Esophagus squamous epithelium (tissue), 4 donors: ENCODE results near the gene EPG5.

Experiments
- POLR2A ChIP-seq, 4 donors: fragments of 450-650 bp; IDR thresholded peaks; one replicate each; pipeline ENCODE4 v1.6.1; 2017; ENCODE audit warnings: antibody characterized with exemption in 4 of 4, mild to moderate bottlenecking in 4 of 4, moderate library complexity in 3 of 4
- TF ChIP-seq, protein P1 (sequence below), 6 experiments: fragments of 450-650 bp in 4 of 6; fragments of 200-600 bp in 2 of 6; sonication (generic) in 2 of 6; IDR thresholded peaks; one replicate each; pipeline ENCODE4 v1.5.1; 2016 to 2019; ENCODE audit warnings: antibody characterized with exemption in 6 of 6, mild to moderate bottlenecking in 4 of 6, moderate library complexity in 4 of 6

- TF ChIP-seq, protein P1, sequence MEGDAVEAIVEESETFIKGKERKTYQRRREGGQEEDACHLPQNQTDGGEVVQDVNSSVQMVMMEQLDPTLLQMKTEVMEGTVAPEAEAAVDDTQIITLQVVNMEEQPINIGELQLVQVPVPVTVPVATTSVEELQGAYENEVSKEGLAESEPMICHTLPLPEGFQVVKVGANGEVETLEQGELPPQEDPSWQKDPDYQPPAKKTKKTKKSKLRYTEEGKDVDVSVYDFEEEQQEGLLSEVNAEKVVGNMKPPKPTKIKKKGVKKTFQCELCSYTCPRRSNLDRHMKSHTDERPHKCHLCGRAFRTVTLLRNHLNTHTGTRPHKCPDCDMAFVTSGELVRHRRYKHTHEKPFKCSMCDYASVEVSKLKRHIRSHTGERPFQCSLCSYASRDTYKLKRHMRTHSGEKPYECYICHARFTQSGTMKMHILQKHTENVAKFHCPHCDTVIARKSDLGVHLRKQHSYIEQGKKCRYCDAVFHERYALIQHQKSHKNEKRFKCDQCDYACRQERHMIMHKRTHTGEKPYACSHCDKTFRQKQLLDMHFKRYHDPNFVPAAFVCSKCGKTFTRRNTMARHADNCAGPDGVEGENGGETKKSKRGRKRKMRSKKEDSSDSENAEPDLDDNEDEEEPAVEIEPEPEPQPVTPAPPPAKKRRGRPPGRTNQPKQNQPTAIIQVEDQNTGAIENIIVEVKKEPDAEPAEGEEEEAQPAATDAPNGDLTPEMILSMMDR (IDR thresholded peaks at IDR 0.05): no peak
- TF ChIP-seq POLR2A (IDR thresholded peaks at IDR 0.05): no peak
Measured at GRCh38 chr18:45854036-45854586, 113.0 kb downstream of the EPG5 start.
